LoVo (cell line): ENCODE results near the gene CAPZA1.

ENCODE experiments used
- DNase-seq: peaks from one replicate; pipeline ENCODE4 v3.0.0-alpha.2; 2016; ENCODE audit warnings: low spot score

CAPZA1 gene

DNA sequence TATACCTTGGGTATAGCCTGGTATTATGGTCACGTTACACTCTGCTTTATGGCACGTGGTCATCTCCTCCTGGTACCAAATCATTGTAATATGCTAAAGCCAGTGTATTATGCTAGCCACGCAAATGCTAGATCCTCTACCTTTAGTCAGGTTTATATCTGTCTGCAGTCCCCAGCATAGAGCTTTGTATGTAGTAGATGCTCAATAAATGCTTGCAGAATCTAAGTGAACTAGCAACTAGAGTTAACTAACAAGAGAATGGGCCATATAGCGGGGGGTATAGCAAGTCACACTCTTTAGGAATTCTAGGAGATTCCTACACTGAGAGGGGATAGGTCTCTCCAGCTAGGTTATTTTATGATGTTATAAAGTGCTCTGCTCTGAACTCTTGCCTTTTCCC is 57.9 kb downstream of the CAPZA1 start:
- no peak for DNase-seq

DNA sequence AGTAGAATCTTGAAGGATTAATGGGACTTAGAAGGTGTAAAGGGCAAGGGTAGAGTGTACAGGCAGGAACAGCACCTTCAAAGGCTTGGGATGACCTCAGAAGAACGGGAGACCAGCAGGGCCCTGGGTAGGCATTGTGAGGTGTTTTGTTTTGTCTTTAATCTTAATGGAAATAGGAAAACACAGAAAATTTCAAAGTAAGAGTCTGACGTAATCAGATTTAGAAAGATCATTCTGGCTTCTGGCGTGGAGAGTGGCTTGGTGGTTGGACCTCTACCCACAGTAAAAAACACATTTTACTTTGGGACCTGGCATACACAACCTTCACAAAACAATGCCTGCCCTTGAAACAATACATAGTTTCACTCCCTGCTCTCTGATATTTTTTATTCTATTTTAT is 59.0 kb downstream of the CAPZA1 start:
- DNase-seq, result no peak

DNA sequence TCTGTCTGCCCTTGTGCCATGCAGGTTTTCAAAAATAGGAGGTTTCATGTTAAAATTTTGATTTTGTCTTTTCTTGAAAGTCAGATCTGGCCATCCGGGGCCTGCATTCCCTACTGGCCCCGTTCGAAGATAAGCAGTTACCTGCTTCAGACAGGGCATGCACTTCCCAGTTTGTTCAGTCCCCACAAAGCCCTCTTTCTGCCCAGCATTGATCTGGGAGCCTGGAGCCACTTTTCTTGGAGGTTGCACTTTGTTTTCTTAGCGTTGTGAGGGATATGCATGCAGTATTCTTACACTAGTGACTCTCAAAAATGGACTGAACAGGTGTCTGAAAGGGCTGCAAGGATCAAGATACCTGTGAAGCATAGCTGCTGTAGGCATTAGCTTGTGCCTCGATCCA is 66.3 kb downstream of the CAPZA1 start:
- DNase-seq, result no peak

DNA sequence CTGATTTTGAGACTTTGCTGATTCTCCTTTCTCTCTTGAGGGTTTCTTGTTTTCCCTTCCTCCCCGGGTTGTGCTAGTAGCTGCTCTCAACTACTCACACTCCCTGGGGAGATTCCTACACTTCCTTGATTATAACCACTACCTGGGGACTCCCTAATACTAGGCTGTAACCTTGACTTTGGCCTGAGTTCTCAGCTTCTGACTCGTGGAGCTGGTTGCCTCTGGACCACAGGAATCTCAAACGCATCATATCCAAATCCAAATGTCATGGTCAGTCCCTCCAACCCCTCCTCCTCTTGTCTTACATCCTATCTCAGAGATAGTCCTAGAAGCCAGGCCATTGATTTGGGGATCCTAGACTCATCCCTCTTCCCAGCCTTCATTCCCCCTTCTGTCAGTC is 66.8 kb downstream of the CAPZA1 start:
- no peak for DNase-seq

DNA sequence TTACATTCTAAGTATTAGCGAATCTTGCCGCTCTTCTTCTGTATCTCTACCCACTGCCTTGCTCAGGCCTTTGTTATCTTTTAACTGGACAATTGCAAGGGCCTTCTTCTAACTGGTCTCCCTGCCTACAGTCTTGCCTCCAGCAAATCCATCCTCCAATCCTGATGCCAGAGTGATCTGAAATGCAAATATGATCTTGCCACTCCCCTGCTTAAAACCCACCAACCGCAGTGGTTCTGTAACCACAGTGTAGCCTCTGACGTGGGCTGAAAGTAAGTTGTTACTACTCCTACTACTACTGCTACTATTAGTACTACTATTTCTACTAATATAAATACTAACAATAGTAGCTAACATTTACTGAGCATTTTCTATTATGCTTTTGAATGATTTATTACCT is 67.2 kb downstream of the CAPZA1 start:
- DNase-seq, result no peak

DNA sequence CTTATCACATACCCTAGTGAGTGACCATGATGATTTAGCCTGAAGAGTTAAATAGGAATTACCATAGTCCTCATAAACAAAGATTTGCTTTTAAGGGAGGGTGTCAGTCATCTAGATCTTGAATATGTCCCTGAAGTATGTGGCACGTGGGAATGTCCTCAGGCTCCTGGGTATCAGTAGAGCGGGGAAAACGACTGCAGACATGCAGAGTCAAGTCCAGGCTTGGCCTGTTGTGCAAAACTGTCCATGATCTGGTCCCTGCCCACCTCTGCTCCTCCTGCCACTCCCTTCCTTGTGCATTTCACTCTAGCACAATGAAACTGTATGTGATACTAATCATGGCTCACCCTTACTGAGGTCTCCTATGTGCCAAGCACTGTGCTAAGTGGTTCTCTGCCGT is 67.7 kb downstream of the CAPZA1 start:
- no peak for DNase-seq

DNA sequence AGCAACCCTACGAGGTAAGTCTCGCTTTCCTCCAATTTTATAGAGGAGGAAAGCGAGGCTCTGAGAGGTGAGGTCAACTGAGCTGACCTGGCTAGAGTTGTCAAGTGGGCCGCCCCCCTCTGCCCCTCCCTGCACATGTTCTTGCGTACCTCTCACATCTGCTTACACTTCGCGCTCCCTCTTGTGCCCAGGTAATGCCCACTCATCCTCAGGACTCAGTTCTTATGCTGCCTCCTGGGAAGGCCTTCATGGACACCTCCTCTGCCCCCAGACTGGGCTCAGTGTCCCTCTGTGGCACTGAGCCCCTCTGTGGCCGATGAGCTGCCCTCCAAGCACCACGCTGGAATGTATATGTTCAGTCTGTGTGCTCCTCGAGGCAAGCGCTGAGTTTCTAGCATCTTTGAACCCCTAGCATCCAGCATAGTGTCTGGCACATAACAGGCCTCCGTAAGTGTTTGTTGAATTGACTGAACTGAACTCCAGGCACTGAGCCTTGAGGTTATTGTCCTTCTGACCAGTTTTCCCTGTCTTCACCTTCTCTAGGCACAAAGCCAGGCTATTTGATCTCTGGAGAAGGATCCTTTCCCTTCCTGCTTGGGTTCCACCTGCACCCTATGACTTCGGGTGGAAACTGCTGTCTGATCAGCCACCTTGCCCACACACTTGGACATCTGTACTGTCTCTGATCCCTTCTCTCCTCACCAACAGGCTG is 68.3 kb downstream of the CAPZA1 start:
- no peak for DNase-seq

DNA sequence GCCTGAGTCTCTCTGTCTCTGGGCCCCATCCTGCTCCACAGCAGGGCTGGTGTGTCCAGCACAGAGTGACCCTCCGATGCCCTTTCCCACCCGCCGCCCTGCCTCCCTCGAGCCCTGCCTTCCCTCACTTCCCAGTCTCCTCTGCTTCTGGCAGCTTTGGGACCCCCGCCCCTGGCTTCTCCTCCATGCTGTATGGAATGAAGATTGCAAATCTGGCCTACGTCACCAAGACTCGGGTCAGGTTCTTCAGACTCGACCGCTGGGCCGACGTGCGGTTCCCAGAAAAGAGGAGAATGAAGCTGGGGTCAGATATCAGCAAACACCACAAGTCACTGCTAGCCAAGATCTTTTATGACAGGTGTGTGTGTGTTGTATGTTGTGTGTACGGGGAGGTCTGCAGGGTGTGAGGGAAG is 69.2 kb downstream of the CAPZA1 start:
- no peak for DNase-seq

DNA sequence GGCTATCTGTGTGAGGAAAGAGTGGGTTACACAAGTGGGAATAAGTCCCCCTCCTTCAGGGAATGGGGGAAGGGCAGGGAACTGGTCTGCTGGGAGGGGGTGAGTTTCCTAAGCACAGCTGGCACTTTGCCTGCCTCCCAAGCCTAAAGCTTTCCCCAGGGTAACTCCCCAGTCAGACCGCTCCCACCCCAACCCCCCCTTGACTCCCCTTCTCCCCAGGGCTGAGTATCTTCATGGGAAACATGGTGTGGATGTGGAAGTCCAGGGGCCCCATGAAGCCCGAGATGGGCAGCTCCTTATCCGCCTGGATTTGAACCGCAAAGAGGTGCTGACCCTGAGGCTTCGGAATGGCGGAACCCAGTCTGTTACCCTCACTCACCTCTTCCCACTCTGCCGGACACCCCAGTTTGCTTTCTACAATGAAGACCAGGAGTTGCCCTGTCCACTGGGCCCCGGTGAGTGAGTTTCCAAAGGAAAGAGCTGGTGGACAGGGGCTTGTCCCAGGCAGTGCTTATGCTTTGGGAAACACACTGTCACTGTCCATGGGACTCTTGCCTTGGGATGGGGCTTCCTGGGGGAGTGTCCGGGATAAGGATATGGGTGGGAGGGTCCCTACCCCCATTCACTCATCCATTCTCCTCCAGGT is 69.7 kb downstream of the CAPZA1 start:
- no peak for DNase-seq

DNA sequence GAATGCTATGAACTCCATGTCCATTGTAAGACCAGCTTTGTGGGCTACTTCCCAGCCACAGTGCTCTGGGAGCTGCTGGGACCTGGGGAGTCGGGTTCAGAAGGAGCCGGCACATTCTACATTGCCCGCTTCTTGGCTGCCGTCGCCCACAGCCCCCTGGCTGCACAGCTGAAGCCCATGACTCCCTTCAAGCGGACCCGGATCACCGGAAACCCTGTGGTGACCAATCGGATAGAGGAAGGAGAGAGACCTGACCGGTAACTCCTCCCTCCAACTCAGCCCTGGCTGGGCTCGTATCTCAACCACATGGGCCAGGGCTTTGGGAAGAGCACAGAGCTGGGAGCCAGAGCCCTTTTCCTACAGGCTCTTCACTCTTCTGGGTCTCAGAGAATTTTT is 70.2 kb downstream of the CAPZA1 start:
- no peak for DNase-seq

DNA sequence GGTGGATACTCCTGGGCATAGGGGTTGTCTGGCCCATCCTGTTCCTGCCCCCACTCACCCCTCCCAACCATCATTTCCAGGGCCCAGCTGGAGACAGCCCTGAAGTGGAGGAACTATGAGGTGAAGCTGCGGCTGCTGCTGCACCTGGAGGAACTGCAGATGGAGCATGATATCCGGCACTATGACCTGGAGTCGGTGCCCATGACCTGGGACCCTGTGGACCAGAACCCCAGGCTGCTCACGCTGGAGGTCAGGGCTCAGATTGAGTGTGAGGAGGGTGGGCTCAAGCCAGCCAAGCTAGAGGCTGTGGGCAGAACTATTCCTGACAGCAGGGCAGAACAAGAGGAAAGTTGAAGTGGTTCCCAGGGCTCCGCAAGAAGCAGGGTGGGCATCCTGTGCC is 73.0 kb downstream of the CAPZA1 start:
- DNase-seq, result no peak

DNA sequence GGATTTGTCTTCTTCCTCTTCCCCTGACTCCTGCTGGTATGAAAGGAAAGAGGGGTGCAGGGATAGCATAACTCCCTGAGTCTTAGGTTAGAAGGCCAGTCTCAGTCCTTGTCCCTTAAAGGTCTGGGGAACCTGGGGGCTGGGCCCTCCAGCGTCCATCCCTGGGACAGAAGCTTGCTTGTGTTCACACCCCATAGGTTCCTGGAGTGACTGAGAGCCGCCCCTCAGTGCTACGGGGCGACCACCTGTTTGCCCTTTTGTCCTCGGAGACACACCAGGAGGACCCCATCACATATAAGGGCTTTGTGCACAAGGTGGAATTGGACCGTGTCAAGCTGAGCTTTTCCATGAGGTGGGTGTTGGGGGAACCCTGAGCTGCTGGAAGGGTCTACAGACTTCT is 74.2 kb downstream of the CAPZA1 start:
- DNase-seq, result no peak

DNA sequence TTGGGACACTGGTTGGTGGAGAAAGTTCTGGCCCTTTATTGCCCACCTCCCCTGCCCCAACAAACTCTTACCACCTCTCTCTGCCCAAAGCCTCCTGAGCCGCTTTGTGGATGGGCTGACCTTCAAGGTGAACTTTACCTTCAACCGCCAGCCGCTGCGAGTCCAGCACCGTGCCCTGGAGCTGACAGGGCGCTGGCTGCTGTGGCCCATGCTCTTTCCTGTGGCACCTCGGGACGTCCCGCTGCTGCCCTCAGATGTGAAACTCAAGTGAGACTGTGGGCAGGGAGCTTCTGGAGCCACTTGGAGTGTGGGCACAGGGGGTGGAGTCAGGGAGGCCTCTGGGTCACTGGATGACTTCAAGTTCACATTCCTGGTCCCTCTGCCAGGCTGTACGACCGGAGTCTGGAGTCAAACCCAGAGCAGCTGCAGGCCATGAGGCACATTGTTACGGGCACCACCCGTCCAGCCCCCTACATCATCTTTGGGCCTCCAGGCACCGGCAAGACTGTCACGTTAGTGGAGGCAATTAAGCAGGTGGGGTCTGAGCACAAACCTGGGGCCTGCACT is 74.8 kb downstream of the CAPZA1 start:
- no peak for DNase-seq

DNA sequence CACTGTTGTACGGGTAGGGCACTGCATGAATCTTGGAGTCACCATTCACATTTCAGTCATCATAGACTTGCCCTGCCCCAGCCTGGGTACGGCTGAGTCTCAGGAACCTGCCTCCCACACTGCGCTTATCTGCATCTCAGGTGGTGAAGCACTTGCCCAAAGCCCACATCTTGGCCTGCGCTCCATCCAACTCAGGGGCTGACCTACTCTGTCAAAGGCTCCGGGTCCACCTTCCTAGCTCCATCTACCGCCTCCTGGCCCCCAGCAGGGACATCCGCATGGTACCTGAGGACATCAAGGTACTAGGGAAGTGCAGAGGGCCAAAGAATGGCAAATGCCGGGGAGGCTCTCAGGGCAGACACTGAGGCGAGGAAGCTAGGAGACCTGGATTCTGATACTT is 75.6 kb downstream of the CAPZA1 start:
- no peak for DNase-seq

DNA sequence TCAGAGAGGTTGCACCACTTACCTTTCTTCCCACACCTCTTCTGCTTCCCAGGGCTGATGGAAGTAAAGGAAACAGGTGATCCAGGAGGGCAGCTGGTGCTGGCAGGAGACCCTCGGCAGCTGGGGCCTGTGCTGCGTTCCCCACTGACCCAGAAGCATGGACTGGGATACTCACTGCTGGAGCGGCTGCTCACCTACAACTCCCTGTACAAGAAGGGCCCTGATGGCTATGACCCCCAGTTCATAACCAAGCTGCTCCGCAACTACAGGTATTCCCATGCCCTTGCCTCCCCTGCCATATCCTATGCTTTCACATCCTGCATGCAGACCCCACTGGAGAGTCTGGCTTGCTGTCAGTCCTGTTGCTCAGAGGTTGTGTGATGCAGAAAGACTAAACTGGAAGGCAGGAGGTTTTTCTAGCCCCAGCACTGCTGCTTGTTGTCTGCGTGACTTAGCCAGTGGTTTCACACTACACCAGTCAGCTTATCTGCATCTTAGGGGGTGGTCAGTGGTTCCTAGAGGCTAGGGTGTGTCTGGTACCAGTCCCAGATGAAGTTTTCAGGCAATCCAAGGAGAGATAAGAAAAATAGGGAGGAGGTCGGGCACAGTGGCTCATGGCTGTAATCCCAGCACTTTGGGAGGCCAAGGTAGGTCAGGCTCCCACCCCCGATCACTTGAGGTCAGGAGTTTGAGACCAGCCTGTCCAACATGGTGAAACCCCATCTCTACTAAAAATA is 77.1 kb downstream of the CAPZA1 start:
- DNase-seq, result no peak

DNA sequence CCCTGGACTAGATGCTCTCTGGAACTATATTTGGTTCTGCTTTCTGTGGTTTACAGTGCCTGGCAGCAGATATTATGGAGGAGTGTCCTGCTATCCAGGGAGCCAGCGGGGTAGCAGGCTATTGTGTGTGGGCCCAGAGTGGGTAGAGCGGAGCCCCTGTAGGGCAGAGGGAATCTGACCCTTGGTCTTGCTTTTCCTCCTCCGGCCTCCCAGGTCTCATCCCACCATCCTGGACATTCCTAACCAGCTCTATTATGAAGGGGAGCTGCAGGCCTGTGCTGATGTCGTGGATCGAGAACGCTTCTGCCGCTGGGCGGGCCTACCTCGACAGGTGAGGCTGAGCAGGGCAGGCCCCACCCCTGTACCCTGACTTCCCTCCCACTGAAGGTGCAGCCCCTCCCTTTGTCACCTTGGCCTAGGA is 78.2 kb downstream of the CAPZA1 start:
- DNase-seq, result no peak

DNA sequence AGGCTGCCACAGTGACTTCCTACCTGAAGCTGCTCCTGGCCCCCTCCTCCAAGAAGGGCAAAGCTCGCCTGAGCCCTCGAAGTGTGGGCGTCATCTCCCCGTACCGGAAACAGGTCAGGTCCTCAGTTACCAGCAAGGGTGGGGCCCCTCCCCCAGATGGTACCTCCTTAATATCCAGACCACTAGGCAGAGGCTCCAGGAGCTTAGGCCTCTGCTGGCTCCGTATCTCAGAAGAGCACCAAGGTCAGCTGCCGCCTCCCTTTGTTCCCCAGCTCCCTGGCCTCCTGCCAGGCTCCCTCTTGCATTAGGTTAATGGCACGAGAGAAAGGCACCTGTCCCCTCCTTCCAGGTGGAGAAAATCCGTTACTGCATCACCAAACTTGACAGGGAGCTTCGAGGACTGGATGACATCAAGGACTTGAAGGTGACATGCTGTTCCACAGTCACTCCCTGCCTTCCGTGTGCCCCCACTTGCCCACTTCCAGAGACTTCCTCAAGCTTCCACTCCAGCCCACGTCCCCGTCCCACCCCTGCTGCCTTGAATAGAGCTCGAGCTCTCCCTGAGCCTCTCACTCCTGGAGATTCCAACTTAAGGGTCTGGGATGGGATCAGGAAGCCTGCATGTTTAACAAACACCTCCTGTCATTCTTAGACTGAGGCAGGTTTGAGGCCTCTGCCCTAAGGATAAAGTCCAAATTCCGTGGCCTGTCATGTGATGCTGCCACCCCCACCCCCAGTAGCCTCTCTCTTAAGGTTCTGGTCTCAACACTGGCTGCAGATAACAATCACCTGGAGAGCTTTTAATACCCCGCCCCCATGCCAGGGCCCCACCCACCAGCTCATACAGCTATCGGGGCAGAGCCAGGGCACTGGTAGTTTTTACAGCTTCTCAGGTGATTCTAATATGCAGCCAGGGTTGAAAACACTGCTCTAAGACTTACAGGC is 79.0 kb downstream of the CAPZA1 start:
- peak; percentile 82 for DNase-seq

DNA sequence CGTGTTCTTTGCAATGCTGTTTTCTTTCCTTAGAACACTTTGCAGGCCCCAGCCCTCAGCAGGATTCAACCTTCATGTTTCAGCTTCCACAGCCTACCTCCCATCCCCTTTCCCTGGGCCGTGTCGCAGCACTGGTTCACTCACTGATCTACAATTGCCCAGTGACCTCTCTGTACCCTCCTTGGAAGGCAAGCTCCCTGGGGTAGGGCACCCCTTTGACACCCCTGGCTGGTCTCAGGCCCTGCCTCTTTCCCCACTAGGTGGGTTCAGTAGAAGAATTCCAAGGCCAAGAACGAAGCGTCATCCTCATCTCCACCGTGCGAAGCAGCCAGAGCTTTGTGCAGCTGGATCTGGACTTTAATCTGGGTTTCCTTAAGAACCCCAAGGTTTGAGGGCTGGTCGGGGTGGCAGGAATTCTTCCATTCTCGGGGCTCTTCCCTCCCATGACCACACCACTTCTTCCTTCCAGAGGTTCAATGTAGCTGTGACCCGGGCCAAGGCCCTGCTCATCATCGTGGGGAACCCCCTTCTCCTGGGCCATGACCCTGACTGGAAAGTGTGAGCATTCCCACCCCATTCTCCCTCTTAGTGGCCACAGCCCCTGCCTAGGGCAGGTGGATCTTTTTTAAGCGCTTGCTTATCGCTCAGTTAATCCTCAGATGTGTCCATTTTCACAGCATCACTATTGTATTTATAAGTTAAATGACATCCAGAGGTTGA is 80.0 kb downstream of the CAPZA1 start:
- no peak for DNase-seq

DNA sequence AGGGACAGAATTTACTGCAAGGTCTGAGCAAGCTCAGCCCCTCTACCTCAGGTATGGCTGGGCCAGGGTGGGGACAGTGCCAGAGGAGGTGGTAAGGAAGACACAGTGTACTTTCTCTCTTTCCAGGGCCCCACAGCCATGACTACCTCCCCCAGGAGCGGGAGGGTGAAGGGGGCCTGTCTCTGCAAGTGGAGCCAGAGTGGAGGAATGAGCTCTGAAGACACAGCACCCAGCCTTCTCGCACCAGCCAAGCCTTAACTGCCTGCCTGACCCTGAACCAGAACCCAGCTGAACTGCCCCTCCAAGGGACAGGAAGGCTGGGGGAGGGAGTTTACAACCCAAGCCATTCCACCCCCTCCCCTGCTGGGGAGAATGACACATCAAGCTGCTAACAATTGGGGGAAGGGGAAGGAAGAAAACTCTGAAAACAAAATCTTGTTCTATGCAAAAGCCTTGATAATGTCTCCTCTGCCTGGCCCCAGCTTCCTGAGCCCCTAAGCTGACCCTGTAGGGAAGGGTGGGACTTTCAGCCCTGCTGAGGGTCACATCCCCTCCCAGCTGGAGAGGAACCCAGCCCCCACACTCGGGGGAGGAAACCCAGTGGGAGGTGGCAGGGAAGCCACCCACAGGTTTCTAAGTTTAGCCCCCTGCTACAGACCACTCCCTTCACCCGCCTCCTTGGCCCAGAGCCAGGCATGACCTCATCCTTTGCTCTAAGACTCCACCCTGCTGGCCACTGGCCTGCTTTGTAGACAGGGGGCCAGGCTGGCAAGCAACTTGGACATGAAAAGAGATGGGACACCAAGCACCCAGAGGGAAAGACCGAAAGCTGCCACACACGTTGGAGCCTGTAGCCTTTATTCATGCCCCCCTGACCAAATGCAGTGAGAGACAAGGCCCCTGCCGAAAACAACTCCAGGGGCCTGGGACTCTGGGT is 80.9 kb downstream of the CAPZA1 start:
- peak; percentile 77 for DNase-seq
